SU-DHL-6 (cell line): ENCODE measurements around the gene CPED1.

Source experiments
- CTCF ChIP-seq: fragments of 200-600 bp; sonication (generic); IDR thresholded peaks from one replicate; pipeline ENCODE4 v1.5.1; 2017; ENCODE audit warnings: antibody characterized with exemption, mild to moderate bottlenecking, low read length, moderate library complexity; ENCODE audit not compliant: insufficient read depth, poor library complexity, severe bottlenecking
- EZH2phosphoT487 ChIP-seq: fragments of 200-600 bp; sonication (generic), shearing (Covaris generic); conservative IDR thresholded peaks from 2 replicates; pipeline ENCODE4 v1.6.1; 2018; ENCODE audit warnings: mild to moderate bottlenecking, antibody characterized with exemption, low read length, moderate library complexity, mixed read lengths

GRCh38 chr7:121079425-121080169 is 91.1 kb downstream of the CPED1 start:
- no peak for TF ChIP-seq CTCF
- TF ChIP-seq EZH2phosphoT487, result no peak
